Skin of body (tissue), 2 donors: ENCODE results near the gene MYMX. TPM values are rescaled to one million over a fixed set of nuclear protein-coding genes. Genes with fewer than 3 reads are reported as not detected.
A peak's percentile ranks its signal among the peaks of the same experiment; 100 is the strongest.

Experiments used
- DNase-seq: peaks from one replicate; lab custom pipeline; 2025; lab: John Stamatoyannopoulos, UW
- total RNA-seq: library from RNA; depleted of rRNA; stranded (reverse); fragments of >200 nt; gene quantifications from one replicate; pipeline ENCODE4 v1.2.3, GENCODE V29; 2014

The MYMX gene
- total RNA-seq, 1 donor from 2014 or later = 0.49 TPM

DNA sequence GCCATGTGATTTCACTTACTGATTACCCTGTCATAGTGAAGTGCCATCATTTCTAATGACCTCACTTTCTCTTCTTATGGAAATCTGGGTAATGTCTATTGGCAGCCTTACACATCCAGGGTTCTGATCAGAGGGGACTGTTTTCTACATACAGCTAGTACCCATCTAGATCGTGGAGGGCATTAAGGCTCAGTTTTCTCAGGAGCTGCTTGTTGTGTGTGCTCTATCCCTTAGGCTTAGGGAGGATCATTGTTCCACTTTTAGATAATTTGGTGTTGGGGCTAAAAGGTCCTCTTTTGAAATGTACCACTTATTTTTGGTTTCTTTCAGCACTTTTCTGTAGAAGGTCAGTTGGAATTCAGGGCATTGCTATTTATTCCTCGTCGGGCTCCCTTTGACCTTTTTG, 34.0 kb downstream of the MYMX start:
- DNase-seq = no peak

DNA sequence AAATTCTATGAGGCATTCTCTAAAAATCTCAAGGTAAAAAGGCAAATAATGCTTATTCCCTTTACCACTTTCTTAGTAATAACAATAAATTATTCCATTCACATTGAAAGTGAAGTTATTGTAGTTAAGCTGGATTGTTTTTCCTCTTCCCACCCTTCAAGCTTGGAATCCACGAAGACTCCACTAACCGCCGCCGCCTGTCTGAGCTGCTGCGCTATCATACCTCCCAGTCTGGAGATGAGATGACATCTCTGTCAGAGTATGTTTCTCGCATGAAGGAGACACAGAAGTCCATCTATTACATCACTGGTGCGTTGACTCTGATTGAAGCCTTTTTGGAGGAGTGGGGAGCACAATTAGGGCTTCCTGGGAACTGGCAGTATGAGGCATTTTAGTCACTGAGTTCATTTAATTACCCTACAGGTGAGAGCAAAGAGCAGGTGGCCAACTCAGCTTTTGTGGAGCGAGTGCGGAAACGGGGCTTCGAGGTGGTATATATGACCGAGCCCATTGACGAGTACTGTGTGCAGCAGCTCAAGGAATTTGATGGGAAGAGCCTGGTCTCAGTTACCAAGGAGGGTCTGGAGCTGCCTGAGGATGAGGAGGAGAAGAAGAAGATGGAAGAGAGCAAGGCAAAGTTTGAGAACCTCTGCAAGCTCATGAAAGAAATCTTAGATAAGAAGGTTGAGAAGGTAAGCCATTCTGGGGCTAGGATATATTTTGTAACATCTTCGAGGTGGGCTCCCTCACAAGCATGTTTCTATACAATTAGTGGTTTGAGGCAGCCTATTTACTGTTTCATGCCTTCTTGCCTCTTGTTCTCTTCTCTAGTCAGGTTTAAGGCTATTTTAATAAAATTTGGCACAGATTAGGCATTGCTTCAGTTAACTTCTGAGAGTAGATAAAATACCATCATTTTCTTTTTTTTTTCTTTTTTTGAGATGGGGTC, 35.1 kb downstream of the MYMX start:
- no peak for DNase-seq

DNA sequence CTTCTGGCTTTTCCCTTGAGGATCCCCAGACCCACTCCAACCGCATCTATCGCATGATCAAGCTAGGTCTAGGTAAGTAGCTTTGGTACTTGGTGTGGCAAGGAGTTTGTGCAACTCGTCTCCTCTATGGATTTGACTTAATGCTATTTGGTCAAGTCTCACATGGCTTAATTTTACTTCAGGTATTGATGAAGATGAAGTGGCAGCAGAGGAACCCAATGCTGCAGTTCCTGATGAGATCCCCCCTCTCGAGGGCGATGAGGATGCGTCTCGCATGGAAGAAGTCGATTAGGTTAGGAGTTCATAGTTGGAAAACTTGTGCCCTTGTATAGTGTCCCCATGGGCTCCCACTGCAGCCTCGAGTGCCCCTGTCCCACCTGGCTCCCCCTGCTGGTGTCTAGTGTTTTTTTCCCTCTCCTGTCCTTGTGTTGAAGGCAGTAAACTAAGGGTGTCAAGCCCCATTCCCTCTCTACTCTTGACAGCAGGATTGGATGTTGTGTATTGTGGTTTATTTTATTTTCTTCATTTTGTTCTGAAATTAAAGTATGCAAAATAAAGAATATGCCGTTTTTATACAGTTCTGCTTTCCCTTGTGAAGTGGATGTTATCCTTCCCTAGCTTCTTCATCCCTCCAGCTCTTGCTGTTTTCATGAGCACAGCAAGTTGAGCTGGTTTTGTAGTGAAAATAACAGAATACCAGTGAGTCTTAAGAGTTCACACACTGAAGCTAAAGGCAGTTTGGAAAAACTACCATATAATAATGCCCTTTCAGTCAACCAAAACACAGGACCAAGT, 36.8 kb downstream of the MYMX start:
- DNase-seq = no peak

DNA sequence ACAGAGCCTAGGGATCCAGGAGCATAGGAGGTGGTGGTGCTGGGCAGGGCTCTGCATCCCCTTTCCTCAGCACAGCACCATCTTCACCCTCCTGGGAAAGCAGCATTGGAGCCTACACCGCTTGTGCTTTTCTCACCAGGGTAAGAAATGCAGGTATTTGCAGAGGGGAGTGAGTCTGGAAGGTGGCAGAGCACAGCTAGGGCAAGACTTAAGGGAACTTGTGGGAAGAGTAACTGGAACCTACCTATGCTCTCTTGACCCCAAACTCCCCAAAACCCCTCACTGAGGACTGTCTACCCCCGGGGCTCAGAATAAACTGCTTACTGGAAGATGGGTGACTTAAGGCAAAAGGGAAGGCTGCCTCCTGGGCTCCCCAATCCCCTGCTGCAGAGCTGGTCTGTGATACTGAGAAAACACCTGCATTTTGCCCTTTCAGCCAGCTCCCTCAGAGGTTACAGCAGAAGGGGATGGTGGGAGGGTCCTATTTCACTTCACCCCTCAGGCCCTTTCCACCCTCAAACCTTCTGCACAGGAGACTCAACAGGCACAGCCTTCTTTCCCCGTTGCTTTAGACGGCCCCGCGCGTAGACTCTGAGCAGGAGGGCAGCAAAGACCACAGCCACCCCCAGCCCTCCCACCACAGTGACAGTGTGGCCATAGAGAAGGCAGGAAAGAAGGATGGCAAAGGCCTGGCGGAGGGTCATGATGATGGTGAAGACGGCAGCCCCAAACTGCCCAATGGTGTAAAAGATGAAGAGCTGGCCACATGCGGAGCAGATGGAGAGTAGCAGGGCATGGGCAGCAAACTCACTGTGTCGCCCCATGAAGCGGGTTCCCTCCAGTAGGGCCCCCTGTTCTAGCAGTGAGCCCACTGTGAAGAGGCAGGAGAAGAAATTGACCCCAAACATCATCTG, 37.7 kb downstream of the MYMX start:
- DNase-seq = no peak

DNA sequence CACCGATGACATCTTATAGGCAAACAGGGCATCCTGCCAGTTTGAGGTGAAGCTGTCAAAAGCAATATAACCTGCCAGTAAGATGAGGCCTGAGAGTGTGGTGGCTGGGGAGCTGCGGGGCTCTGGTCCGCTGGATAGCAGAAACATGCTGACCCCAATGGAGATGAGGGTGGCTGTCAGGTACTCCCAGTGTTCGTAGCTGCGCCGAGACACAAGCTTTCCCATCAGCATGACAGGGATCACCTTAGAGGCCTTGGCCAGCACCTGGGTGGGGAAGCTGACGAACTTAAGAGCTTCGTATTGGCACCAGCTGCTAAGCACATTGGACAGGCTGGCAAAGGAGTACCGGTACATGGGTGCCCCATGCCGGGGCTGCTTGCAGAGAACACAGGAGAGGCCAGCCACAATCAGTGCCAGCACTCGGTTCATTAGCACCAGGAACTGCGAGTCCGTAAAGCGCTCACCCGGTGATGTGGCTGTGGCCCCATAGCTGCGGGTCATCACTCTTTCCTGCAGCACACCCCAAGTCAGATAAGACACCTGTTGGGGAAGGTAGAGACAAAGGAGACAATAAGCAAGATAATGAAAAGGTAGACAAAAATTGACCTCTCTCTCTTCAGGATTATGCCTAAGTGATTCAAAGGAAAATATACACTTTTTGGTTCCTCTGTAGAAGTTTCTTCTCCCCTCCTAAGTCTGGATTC, 38.5 kb downstream of the MYMX start:
- no peak for DNase-seq

DNA sequence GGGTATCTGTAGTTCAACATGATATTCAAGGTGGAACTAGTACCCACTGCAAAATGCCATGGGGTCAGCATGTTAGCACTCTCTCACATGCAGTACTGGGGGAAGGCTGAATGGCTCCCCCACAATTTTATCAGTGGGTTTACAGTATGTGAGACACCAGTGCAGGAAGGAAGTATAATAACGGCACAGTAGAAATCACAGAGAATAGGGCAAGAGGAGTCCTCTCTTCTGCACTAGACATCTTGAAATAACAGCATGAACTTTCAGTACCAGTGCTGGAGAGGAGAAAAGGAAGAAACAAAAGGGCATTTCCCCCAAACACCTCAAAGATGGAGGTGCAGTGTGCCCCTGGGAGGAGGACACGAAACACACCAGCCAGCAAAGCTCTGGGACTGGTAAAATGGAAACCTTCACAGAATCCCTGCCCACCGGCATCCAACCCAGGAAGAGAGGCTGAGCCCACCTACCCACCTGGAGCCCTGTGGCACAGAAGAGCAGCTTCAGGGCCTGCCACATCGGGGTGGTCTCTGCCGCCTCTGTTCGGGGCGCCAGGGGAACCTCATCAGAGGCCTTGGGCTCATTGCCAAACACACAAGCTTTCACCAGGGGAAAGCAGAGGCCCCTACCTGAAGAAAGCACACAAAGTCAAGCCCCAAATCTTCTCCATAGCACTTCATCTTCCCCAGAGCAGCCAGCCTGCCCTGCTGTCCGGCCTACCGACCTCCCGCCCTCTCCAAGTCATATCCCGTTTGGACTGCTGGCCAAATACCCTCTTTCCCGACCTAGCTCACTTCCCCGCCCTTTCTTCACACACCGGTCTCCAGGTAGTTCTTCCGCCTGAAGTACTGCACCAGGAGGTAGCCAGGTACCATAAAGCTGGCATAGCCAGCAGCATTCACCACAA, 39.4 kb downstream of the MYMX start:
- no peak for DNase-seq

DNA sequence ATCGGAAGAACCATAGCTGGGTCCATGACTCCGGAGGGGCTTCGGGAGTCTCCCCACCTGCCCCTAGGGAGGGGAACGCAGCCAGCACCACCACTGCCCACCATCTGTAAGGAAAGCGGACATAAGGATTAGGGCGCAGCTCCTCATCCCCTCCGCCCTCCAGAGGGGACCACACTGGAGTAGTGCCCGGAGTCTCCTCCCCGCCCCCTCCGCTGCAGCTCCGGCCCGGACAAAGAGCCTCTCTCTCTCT, 40.0 kb downstream of the MYMX start:
- no peak for DNase-seq

DNA sequence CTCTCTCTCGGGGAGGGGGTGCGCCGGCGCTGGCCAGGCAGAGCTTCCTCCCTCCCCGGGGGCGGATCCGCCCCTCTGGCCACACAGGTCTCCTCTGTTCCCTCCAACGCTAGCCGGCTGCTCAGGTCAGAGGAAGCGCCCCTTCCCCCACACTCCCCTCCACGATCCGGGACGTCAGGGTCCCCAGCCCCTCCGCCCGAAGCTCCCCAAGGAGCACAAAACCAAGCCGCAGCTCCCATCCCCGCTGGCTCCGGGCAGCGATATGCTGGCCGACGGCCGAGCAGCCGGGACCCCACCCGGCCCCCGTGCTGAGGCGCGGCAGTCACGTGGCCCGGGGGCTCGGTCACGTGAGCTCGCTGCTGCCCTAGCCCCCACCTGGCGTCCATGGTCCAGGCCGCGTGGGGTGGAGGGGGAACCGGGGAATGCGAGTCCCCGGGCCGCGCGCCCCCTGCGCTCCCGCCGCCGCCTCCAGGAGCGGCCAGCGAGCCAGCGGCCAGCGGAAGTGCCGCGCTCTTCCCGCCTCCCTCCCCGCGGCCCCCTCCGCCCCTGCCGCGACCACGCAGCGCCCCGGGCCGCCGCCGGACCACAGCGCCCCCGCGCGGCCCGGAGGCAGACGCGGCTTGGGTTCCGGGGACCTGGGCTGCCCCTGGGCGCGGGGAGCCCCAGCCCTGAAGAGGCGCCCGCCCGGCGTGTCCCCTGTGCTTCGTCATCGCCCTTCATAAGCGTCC, 40.5 kb downstream of the MYMX start, which contains the start of gene SLC35B2:
Gene SLC35B2 (minus strand): TSS at position 504 of the 728 bp plus-strand sequence. CDS start 118 bp downstream, at position 386.
- peak; percentile 70 for DNase-seq

DNA sequence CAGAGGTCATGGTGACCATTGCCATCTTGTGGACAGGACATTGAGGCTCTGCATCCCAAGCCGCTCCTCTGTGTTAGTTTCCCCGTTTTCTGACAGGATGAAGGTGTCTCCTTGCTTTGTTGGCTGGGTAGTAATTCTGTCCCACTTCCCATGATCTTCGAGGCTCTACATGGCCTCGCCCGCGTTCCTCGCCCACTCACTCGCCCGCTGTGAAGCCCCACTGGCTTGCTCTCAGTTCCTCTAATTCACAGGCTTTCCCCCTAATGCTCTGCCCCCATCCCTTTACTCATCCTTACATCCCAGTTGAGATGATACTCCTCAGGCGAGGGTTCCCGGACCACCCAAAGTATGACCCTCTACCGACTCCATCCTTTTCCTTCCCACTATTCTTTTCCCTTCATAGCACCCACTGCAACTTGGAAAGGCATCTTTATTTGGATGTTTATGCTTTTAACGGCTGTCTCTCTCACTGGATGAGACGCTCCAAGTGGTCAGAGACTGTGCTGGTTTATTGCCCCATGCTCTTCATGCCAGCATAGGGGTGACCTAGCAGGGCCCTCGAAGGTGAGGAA, 41.1 kb downstream of the MYMX start:
- DNase-seq = no peak

DNA sequence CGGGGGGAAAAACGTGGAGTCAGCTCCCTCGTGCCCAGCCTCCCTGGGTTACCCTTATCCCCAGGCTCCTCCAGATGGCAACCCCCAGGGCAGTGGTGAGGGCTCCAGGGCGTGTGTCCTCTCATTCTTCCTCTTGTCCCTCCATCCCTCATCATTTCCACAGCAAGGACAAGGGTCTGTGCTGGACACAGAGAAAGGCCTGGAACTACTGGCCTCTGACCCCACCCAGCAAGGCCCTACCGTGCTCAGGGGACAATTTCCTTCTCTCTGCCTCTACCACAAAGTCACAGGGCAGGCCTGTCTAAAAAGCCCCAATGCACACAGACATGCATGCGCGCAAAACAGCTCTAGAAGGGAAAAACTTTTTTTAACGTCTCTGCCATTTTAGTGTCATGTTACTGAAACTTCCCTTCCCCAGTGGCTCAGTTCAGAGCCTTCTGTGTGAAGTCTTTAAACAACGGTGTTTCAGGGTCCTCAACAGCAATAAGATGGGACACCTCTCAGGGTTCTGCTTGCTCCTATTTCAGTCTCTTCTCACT, 41.7 kb downstream of the MYMX start:
- DNase-seq = no peak

DNA sequence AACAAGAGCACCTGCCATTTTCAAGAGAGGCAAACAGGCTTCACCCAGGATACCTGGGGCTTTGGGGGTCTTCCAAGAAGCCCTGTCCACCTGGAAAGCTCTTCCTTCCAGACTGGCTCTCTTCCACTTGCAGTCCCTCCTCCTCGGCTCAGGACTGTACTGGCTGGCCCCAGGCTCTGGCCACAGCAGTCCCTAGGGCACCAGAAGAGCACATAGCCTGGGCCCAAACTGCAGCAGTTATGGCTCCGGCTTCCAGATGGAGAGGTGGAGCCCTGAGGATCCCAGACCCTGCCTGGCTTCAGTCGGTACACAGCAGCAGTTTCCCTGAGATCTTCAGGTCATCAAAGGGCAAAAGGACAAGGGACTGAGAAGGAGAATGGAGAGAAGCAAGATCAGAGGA, 42.2 kb downstream of the MYMX start:
- DNase-seq = no peak

DNA sequence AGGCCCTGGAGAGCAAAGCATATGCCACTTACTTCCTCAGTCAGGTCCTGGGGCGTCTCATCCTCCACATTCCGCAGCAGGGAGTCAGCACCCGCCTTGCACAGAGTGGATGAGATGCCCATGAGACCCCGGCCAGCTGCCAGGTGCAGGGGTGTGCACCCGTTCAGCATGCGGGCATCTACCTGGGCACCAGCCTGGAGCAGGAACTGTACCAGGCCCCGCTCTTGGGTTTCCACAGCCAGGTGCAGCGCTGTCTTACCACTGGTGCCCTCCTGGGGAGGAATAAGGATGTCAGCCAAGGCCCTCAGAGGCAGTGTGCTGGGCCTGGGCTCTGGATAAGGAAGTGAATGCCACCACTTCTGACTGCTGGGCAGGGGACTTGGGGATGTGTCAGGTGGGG, 43.3 kb downstream of the MYMX start:
- no peak for DNase-seq

DNA sequence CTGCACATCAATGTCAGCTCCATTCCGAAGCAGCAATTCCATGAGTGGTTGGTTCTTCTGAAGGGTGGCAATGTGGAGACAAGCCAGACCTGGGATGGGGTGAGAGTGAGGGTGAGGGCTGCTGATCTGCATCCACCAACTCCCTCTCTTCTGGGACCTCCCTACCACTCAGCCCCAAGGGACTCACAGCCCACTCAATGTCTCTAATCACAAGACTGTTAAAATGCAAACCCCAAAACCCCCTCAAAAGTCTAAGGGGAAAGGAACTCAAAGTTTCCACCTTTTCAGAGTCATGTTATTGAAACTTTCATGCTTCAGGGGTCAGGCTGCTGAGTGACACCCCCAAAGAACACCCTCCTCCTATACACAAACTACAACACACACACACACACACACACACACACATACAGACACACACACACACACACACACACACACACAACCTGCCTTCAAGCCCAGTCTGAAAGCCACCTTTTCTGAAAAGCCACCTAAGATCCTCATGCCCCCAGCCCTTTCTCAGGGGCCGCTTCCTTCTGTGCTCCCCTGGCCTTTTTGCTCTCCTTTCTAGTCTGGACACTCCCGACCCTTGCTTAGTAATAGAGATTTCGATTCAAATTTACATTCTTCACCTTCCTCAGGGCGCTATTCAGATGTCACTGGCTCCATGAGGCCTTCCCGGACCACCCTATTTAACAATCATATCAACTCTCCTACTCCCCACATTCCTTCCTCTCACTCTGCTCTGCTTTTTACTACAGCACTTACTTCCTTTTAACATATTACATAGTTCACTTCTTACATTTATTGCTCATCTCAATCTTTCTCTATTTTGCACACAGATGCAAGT, 43.9 kb downstream of the MYMX start:
- DNase-seq = no peak

DNA sequence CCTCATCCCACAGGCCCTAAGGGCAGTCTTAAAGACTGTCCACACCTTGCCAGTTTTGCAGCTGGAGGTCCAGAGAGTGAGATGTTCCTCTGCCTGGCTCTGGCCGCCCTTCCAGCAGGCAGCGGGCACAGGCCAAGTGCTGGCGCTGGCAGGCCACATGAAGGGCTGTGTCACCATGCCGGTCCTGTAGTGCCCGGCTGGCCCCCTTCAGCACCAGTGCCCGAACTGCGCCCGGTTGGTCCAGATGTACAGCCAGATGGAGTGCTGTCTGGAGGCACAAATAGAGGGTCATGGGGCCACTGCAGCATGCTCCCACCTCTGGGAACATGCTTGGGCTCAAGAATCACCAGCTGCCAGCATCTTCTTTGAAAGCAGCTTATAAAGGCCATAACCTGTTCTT, 44.9 kb downstream of the MYMX start:
- no peak for DNase-seq

DNA sequence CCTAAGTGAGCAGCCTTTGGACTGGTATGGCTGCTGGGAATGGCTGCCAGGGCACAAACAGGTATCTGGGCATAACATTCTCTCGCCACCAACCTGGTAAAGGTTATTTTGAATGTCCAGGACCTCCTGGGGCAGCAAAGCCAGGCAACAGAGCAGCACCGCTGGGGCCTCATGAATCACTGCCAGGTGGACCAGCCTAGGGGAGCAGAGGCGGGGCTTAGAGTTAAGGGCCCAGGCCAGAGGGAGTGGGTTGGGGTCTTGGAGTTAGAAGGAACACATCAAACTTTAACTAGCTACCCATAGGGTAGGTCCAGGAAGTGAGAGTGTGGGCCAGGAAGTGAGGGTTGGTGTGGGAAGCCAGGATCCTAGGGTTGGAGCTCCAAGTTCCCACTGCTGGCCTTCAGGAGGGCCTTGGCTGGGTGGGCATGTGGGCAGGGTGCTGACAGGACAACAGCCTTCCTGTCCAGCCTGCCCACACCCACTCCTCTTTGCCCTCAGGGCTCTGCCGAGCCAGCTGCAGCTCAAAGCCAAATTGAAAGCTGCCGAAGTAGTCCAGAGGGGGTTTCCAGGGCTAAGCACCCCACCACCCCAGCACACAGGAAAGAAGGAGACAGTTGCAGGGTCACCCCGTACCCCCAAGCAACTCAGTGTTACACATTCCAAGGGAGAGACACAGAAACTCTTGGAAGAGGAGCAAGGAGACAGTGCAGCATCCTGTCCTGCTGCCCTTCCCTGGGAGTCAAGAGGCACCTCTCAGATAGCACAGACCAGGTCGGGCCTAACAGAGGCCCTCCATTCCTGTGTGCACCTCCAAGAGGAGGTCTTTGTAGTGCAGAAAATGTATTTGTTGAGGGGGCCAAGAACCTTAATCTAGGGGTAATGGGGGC, 46.0 kb downstream of the MYMX start:
- no peak for DNase-seq

DNA sequence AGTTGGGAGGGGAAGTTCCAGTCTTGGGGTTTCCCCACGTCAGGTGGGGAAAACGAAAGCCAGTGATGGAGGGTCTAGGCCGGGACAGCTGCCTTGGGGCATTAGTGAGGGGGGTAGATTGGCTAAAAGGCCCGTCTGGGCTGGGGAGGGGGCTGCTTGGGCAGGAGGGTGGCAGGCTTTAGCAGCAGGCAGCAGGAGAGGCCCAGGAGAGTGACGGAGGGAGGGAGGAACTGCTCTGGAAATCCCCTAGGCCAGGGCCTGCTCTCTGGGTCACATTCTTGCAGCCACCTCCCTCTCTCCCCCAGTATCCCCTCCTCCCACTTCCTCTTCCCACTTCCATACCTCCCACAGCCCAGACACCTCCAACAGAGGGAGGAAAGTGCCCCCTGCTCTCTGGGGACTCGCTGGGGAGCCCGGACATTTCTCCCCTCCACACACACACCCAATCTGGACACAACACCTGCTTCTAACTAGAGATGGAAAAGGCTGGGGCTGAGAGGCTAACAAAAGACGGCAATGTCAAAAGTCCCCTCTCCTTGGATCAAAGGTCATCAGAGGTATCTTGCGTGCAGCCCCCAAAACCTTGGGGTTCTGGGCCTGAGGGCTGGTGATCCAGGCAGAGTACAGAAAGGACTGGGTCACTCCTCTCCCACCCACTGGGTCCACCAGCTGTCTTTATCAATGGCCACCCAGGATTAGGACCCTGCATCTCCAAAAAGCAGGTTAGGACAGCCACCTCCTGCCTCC, 46.8 kb downstream of the MYMX start:
- DNase-seq = no peak
